Measurements from ENCODE around the gene WNT9B.

Gene WNT9B

DNA sequence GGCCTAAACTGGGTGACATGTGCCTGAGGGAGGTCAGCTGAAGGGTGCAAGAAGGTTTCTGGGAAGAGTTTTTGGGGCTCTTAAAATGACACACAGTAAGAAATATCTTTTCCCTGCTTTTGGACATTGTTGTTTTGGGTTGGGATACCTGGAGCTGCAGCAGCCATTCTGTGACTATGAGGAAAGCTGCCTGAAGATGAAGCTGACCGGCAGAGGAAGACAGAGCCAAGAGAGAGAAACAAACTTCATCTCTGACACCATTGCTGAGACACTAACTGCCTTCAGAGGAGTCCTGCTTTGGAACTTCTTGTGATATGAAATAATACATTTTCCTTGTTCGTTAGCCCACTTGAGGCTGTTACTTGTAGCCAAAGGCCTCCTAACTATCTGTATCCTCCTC, 24.1 kb upstream of the WNT9B start:
- H3K27ac ChIP-seq (replicated peaks): no peak overlapping the region
- H3K4me3 ChIP-seq (replicated peaks; ENCODE audit: insufficient read depth, low read length): no peak overlapping the region
- TF ChIP-seq SPI1 (IDR thresholded peaks at IDR 0.05; ENCODE audit: borderline replicate concordance, low read depth): no peak
- peaks cover 2% of the 10 kb centered on the region for H3K27me3 ChIP-seq (ENCODE audit: insufficient read depth, poor library complexity, severe bottlenecking)
- DNase-seq (ENCODE audit: low read depth in 1 of 2, low spot score in 1 of 2): no peak

DNA sequence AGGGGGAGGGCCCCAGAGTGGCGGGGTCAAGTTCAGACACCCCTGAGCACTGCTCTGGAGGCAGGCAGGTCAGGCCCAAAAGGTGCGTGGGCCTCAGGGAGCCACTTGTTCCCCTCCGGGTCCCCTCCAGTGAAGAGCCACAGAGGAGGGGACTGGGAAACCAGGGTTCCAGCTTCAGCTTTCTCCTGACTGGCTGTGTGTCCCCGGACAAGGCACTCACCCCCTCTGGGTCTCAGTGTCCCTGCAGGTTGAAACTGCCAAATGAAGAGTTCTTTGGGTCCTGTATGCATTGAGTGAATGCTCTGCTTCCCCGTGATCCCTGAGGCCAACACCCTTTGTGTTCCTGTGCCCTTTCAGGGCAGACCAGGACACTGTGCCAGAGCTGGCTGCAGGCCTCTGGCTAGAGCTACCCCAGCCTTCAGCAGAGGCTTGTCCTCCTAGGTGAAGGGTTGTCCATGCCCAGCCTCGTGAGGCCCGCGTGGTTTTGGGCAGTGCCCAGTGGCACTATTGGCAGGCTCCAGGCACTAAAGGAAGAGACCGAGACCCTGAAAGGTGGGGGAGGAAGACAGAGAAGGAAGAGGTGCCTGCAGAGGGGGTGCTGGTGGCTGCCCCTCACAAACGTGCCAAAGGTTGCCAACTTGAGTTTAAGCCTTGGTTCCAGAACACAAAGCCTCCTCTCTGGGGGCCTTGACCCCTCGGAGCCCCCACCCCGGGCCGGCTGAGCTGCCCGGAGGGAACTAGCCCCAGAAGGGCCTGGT, 19.6 kb upstream of the WNT9B start:
- no peak for DNase-seq (ENCODE audit: low read depth in 1 of 2, low spot score in 1 of 2)
- Histone ChIP-seq H3K4me3 (replicated peaks; ENCODE audit: insufficient read depth, low read length) (no peak overlapping the region), H3K27me3 (ENCODE audit: insufficient read depth, poor library complexity, severe bottlenecking) (no peaks in the 10 kb centered on the region), H3K27ac (replicated peaks) (no peak overlapping the region)
- TF ChIP-seq GABPA (IDR thresholded peaks at IDR 0.05; ENCODE audit: low read depth): no peak
- TF ChIP-seq, protein P1, sequence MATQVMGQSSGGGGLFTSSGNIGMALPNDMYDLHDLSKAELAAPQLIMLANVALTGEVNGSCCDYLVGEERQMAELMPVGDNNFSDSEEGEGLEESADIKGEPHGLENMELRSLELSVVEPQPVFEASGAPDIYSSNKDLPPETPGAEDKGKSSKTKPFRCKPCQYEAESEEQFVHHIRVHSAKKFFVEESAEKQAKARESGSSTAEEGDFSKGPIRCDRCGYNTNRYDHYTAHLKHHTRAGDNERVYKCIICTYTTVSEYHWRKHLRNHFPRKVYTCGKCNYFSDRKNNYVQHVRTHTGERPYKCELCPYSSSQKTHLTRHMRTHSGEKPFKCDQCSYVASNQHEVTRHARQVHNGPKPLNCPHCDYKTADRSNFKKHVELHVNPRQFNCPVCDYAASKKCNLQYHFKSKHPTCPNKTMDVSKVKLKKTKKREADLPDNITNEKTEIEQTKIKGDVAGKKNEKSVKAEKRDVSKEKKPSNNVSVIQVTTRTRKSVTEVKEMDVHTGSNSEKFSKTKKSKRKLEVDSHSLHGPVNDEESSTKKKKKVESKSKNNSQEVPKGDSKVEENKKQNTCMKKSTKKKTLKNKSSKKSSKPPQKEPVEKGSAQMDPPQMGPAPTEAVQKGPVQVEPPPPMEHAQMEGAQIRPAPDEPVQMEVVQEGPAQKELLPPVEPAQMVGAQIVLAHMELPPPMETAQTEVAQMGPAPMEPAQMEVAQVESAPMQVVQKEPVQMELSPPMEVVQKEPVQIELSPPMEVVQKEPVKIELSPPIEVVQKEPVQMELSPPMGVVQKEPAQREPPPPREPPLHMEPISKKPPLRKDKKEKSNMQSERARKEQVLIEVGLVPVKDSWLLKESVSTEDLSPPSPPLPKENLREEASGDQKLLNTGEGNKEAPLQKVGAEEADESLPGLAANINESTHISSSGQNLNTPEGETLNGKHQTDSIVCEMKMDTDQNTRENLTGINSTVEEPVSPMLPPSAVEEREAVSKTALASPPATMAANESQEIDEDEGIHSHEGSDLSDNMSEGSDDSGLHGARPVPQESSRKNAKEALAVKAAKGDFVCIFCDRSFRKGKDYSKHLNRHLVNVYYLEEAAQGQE (IDR thresholded peaks at IDR 0.05; ENCODE audit: insufficient replicate concordance, low read depth): no peak
- TF ChIP-seq, protein P2, sequence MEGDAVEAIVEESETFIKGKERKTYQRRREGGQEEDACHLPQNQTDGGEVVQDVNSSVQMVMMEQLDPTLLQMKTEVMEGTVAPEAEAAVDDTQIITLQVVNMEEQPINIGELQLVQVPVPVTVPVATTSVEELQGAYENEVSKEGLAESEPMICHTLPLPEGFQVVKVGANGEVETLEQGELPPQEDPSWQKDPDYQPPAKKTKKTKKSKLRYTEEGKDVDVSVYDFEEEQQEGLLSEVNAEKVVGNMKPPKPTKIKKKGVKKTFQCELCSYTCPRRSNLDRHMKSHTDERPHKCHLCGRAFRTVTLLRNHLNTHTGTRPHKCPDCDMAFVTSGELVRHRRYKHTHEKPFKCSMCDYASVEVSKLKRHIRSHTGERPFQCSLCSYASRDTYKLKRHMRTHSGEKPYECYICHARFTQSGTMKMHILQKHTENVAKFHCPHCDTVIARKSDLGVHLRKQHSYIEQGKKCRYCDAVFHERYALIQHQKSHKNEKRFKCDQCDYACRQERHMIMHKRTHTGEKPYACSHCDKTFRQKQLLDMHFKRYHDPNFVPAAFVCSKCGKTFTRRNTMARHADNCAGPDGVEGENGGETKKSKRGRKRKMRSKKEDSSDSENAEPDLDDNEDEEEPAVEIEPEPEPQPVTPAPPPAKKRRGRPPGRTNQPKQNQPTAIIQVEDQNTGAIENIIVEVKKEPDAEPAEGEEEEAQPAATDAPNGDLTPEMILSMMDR (IDR thresholded peaks at IDR 0.05; ENCODE audit: insufficient read depth, low read length): no peak
- TF ChIP-seq POLR2AphosphoS5 (IDR thresholded peaks at IDR 0.05; ENCODE audit: low read depth): no peak
- no peak for TF ChIP-seq SPI1 (IDR thresholded peaks at IDR 0.05; ENCODE audit: borderline replicate concordance, low read depth)

DNA sequence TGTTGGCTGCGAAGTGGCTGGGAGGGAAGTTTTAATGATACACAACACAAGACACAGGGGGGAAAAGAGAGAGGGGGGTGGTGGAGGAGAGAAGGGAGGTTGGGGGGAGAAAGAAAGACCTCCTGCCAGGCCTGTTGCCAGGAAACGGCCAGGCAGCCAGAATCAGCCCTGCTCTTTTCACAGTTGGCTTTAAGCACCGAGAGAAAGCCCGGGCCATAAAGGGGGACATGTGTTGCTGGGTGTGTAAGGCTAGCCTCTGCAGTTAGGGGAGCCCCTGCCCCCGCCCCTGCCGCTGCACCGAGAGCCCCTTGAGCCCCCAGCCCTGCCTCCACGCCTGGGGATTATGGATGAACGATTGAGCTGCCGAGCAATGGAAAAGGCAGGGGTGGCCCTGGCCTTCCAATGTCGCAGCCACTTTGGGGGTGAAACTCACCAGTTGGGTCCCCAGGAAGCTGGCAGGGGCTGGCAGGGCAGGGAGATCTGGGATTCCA, 19.0 kb upstream of the WNT9B start:
- TF ChIP-seq SPI1 (IDR thresholded peaks at IDR 0.05; ENCODE audit: borderline replicate concordance, low read depth) (no peak), GABPA (IDR thresholded peaks at IDR 0.05; ENCODE audit: low read depth) (no peak), POLR2AphosphoS5 (IDR thresholded peaks at IDR 0.05; ENCODE audit: low read depth) (no peak)
- TF ChIP-seq, protein P2 (IDR thresholded peaks at IDR 0.05; ENCODE audit: insufficient read depth, low read length): no peak
- TF ChIP-seq, protein P1 (IDR thresholded peaks at IDR 0.05; ENCODE audit: insufficient replicate concordance, low read depth): no peak
- H3K27me3 ChIP-seq (ENCODE audit: insufficient read depth, poor library complexity, severe bottlenecking): no peaks in the 10 kb centered on the region
- H3K4me3 ChIP-seq (replicated peaks; ENCODE audit: insufficient read depth, low read length): no peak overlapping the region
- no peak overlapping the region for H3K27ac ChIP-seq (replicated peaks)
- no peak for DNase-seq (ENCODE audit: low read depth in 1 of 2, low spot score in 1 of 2)

DNA sequence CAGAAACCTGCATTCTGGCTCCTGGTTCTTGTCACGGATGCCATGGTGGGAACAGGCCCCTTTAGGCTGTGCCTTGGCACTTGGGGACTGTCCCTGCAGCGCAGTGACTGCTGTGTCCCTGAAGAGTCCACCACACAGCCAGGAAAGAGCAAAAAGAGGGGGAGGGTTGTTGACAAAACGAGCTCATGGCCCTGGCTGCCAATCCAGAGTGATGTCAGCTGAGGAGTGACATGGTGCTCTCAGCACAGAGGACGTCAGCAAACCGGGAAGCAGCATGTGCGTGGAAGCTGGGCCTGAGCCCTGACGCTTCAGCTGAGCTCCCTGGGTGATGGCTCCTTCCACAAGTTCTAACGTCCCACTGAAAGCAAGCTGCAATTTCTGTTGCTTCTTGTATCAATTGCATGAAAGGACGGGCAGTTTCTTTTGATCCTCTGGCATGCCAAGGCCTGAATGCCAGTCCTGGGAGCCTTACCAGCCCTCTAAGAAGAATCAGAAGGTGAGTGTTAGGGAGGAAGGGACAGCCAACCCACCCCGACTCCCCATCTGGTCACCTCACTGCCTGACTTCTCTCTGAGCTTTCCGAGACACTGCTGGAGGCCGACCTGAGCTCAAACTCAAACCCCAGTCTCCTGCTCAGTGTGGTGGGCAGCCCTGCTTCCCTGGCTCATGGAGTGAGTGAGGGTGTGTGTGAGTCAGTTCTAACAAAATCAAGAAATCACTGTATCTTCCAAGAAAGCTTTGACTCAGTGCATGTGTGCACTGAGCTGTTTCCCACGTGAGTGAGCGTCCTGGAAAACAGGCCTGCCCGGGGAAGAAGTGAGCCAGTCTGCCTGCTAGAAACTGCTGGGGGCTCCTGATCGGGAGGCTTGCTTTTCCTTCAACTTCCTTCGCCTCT, 18.2 kb upstream of the WNT9B start:
- Histone ChIP-seq H3K27ac (replicated peaks) (no peak overlapping the region), H3K4me3 (replicated peaks; ENCODE audit: insufficient read depth, low read length) (no peak overlapping the region), H3K27me3 (ENCODE audit: insufficient read depth, poor library complexity, severe bottlenecking) (no peaks in the 10 kb centered on the region)
- no peak for DNase-seq (ENCODE audit: low read depth in 1 of 2, low spot score in 1 of 2)
- TF ChIP-seq POLR2AphosphoS5 (IDR thresholded peaks at IDR 0.05; ENCODE audit: low read depth) (no peak), GABPA (IDR thresholded peaks at IDR 0.05; ENCODE audit: low read depth) (no peak), SPI1 (IDR thresholded peaks at IDR 0.05; ENCODE audit: borderline replicate concordance, low read depth) (no peak)
- TF ChIP-seq, protein P2 (IDR thresholded peaks at IDR 0.05; ENCODE audit: insufficient read depth, low read length): no peak
- TF ChIP-seq, protein P1 (IDR thresholded peaks at IDR 0.05; ENCODE audit: insufficient replicate concordance, low read depth): no peak

All from HL-60 (cell line).